Esophagus squamous epithelium (tissue), 5 donors: Measurements from ENCODE around the gene LGALS7. TPM values are rescaled to one million over a fixed set of nuclear protein-coding genes. Genes with fewer than 3 reads are reported as not detected.
"Not testable (repeated sequence)": the region's sequence is repeated elsewhere in the genome, so short reads cannot be mapped to it uniquely, and the experiment has no call there.

Source experiments
- DNase-seq: peaks from one replicate; lab custom pipeline; 2025; lab: John Stamatoyannopoulos, UW
- H3K27ac ChIP-seq, 4 donors: fragments of 200-600 bp; sonication (generic); one replicate each; pipeline ENCODE4 v1.5.1; 2016 to 2019; ENCODE audit warnings: mild to moderate bottlenecking in 1 of 4
- H3K27me3 ChIP-seq, 4 donors: fragments of 200-600 bp; sonication (generic); 1 replicate in 3 of 4; 2 replicates in 1 of 4; pipeline versions ENCODE4 v1.5.1 to v1.6.0; 2017 to 2021; ENCODE audit warnings: antibody characterized with exemption in 1 of 4
- H3K36me3 ChIP-seq, 3 donors: fragments of 200-600 bp; sonication (generic); one replicate each; pipeline ENCODE4 v1.5.1; 2016 to 2019
- H3K4me1 ChIP-seq, 3 donors: fragments of 200-600 bp; sonication (generic); one replicate each; pipeline ENCODE4 v1.5.1; 2017 to 2019
- H3K4me3 ChIP-seq, 4 donors: fragments of 200-600 bp; sonication (generic); 1 replicate in 3 of 4; 2 replicates in 1 of 4; pipeline ENCODE4 v1.5.1; 2016 to 2019; ENCODE audit warnings: mild to moderate bottlenecking in 2 of 4, moderate library complexity in 1 of 4
- H3K9me3 ChIP-seq, 3 donors: fragments of 200-600 bp; sonication (generic); one replicate each; pipeline ENCODE4 v1.5.1; 2016 to 2019
- CTCF ChIP-seq, 6 experiments: fragments of 450-650 bp in 4 of 6; fragments of 200-600 bp in 2 of 6; sonication (generic) in 2 of 6; IDR thresholded peaks; one replicate each; pipeline ENCODE4 v1.5.1; 2016 to 2019; ENCODE audit warnings: antibody characterized with exemption in 6 of 6, mild to moderate bottlenecking in 4 of 6, moderate library complexity in 4 of 6
- POLR2A ChIP-seq, 4 donors: fragments of 450-650 bp; IDR thresholded peaks; one replicate each; pipeline ENCODE4 v1.6.1; 2017; ENCODE audit warnings: antibody characterized with exemption in 4 of 4, mild to moderate bottlenecking in 4 of 4, moderate library complexity in 3 of 4
- WGBS, 2 donors: methylation state at CpG; one replicate each; pipeline ENCODE4 v1.1.5; 2018; 5-methylcytosine and 5-hydroxymethylcytosine counted together
- intact Hi-C: fragments of 100-400 bp; cut with DNase I; formaldehyde crosslinking; loops from one replicate; pipeline ENCODE4 v1.15.0; 2022
- total RNA-seq, 4 donors: library from RNA; depleted of rRNA; stranded (reverse); fragments of >200 nt; gene quantifications; one replicate each; pipeline ENCODE4 v1.1.0, GENCODE V29; 2016
- donor health status: DM: yes; HTN: yes; CAD: no.

Gene LGALS7
- total RNA-seq, 4 donors from 2014 or later = 7.1 to 266 (median 114) TPM

GRCh38 chr19:38809592-38810252 is 36.4 kb upstream of the LGALS7 start:
- no peak for DNase-seq
- H3K4me3 ChIP-seq = no peak overlapping the region
- 91 to 95% methylated on average over 8 of the region's 8 CpGs for WGBS, 2 donors
- TF ChIP-seq CTCF (IDR thresholded peaks at IDR 0.05) = no peak
- no peak for TF ChIP-seq POLR2A (IDR thresholded peaks at IDR 0.05)
- no peaks in the 10 kb centered on the region for H3K9me3 ChIP-seq
- H3K36me3 ChIP-seq = peaks cover 0 to 2% (median 0%) of the 10 kb centered on the region in 3 donors
- H3K27me3 ChIP-seq = no peaks in the 10 kb centered on the region
- intact Hi-C loops = no loop called here
- H3K27ac ChIP-seq = no peak overlapping the region
- H3K4me1 ChIP-seq = peaks cover 0 to 32% (median 8%) of the 10 kb centered on the region in 3 donors

GRCh38 chr19:38808741-38809140 is 35.4 kb upstream of the LGALS7 start:
- H3K4me1 ChIP-seq = peaks cover 0 to 34% (median 9%) of the 10 kb centered on the region in 3 donors
- no peak overlapping the region for H3K27ac ChIP-seq
- no peaks in the 10 kb centered on the region for H3K27me3 ChIP-seq
- TF ChIP-seq POLR2A (IDR thresholded peaks at IDR 0.05) (no peak), CTCF (IDR thresholded peaks at IDR 0.05) (no peak)
- intact Hi-C loops = no loop called here
- H3K4me3 ChIP-seq = no peak overlapping the region
- no peak for DNase-seq
- 91 to 96% methylated on average over 15 to 17 of the region's 17 CpGs for WGBS, 2 donors
- H3K9me3 ChIP-seq = no peaks in the 10 kb centered on the region
- H3K36me3 ChIP-seq = no peaks in the 10 kb centered on the region

GRCh38 chr19:38807374-38808098 is 34.2 kb upstream of the LGALS7 start:
- intact Hi-C loops, H3K36me3 ChIP-seq, H3K4me3 ChIP-seq, DNase-seq, H3K27me3 ChIP-seq, H3K9me3 ChIP-seq: not testable (repeated sequence)
- H3K27ac ChIP-seq = peak overlapping the region in 3 of 4 donors; percentile 71 to 85 (median 73)
- H3K4me1 ChIP-seq = peaks cover 0 to 34% (median 9%) of the 10 kb centered on the region in 3 donors
- 82 to 84% methylated on average over 18 of the region's 18 CpGs for WGBS, 2 donors

- WGBS, 2 donors = 86 to 93% methylated on average over 6 of the region's 6 CpGs
- intact Hi-C loops = no loop called here
- no peak for DNase-seq
Observed at GRCh38 chr19:38806371-38806770, 33.1 kb upstream of the LGALS7 start.

GRCh38 chr19:38805180-38805579 is 31.9 kb upstream of the LGALS7 start:
- Histone ChIP-seq H3K27me3 (no peaks in the 10 kb centered on the region), H3K4me1 (peaks cover 0 to 38% (median 10%) of the 10 kb centered on the region in 3 donors), H3K9me3 (no peaks in the 10 kb centered on the region), H3K4me3 (no peak overlapping the region), H3K36me3 (peaks cover 0 to 5% (median 0%) of the 10 kb centered on the region in 3 donors), H3K27ac (peak overlapping the region; percentile 9 to 53 (median 31))
- intact Hi-C loops = no loop called here
- DNase-seq = no peak
- TF ChIP-seq CTCF (IDR thresholded peaks at IDR 0.05) = no peak
- no peak for TF ChIP-seq POLR2A (IDR thresholded peaks at IDR 0.05)
- WGBS, 2 donors = 21 to 50% methylated on average over 1 of the region's 1 CpG

More at GRCh38 chr19:38806371-38806770, 33.1 kb upstream of the LGALS7 start:
- peaks cover 0 to 34% (median 9%) of the 10 kb centered on the region in 3 donors for H3K4me1 ChIP-seq
- peaks cover 0 to 5% (median 0%) of the 10 kb centered on the region in 3 donors for H3K36me3 ChIP-seq
- H3K27me3 ChIP-seq = no peaks in the 10 kb centered on the region
- TF ChIP-seq POLR2A (IDR thresholded peaks at IDR 0.05) = no peak
- no peak for TF ChIP-seq CTCF (IDR thresholded peaks at IDR 0.05)
- H3K9me3 ChIP-seq = no peaks in the 10 kb centered on the region
- no peak overlapping the region for H3K4me3 ChIP-seq
- H3K27ac ChIP-seq = no peak overlapping the region
